Omental fat pad (tissue), 4 donors: Measurements from ENCODE around the gene ARHGEF37. TPM values are rescaled to one million over a fixed set of nuclear protein-coding genes. Genes with fewer than 3 reads are reported as not detected.
"Not testable (repeated sequence)": the region's sequence is repeated elsewhere in the genome, so short reads cannot be mapped to it uniquely, and the experiment has no call there.

Experiments
- ATAC-seq: fragments of 150-250 bp; one replicate; pipeline ENCODE4 v1.9.1; 2016; ENCODE audit warnings: mild to moderate bottlenecking, moderate library complexity; ENCODE audit not compliant: low FRiP score
- DNase-seq: peaks from one replicate; pipeline ENCODE4 v3.0.0-alpha.2; 2019; ENCODE audit warnings: low spot score
- total RNA-seq, 4 donors: library from RNA; depleted of rRNA; stranded (reverse); fragments of >200 nt; gene quantifications; one replicate each; pipeline ENCODE4 v1.1.0, GENCODE V29; 2016
- TF ChIP-seq, protein P1 (sequence below), 3 donors: fragments of 450-650 bp; IDR thresholded peaks; one replicate each; pipeline ENCODE4 v1.5.1; 2016 to 2017; ENCODE audit warnings: antibody characterized with exemption in 3 of 3, mild to moderate bottlenecking in 3 of 3, moderate library complexity in 2 of 3

The ARHGEF37 gene
- total RNA-seq, 4 donors from 2014 or later, result 3.1 to 8.5 (median 4.6) TPM

DNA sequence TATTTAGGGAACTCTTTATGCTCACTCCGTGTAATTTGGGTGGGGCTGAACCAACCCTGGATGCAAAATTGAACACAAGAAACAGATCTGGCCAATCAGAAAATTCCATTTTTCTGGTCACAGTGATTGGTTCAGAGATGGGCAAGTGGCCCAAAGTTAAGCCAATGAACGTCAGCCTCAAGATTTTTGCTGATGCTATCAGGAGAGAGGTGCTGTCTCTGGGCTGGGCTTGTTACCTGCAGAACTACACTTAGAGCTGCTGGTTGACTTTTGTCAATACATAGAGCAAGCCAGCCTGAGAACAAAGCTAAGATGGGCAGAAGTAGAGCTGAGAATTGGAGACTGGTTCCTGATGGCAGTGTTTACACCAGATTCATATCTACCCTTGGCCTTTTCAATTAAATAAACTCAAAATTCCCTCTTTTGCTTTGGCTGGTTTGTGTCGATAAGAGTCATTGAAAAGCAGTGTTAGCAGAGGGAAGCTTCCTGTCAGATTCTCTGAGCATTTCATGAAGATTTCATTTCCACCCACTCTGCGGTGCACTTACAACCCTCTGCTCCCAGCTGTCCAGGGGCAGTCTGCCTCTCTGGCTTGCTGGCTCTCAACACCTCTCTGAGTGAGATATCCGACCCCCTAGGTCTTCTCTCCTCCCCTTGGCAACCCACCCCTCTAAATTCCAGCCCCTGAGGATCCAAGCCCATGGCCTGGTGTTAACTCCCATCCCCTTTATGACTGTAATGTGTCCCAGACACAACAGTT, 84.3 kb downstream of the ARHGEF37 start:
- TF ChIP-seq, protein P1, sequence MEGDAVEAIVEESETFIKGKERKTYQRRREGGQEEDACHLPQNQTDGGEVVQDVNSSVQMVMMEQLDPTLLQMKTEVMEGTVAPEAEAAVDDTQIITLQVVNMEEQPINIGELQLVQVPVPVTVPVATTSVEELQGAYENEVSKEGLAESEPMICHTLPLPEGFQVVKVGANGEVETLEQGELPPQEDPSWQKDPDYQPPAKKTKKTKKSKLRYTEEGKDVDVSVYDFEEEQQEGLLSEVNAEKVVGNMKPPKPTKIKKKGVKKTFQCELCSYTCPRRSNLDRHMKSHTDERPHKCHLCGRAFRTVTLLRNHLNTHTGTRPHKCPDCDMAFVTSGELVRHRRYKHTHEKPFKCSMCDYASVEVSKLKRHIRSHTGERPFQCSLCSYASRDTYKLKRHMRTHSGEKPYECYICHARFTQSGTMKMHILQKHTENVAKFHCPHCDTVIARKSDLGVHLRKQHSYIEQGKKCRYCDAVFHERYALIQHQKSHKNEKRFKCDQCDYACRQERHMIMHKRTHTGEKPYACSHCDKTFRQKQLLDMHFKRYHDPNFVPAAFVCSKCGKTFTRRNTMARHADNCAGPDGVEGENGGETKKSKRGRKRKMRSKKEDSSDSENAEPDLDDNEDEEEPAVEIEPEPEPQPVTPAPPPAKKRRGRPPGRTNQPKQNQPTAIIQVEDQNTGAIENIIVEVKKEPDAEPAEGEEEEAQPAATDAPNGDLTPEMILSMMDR (IDR thresholded peaks at IDR 0.05), result no peak
- ATAC-seq (no peak), DNase-seq (no peak)

DNA sequence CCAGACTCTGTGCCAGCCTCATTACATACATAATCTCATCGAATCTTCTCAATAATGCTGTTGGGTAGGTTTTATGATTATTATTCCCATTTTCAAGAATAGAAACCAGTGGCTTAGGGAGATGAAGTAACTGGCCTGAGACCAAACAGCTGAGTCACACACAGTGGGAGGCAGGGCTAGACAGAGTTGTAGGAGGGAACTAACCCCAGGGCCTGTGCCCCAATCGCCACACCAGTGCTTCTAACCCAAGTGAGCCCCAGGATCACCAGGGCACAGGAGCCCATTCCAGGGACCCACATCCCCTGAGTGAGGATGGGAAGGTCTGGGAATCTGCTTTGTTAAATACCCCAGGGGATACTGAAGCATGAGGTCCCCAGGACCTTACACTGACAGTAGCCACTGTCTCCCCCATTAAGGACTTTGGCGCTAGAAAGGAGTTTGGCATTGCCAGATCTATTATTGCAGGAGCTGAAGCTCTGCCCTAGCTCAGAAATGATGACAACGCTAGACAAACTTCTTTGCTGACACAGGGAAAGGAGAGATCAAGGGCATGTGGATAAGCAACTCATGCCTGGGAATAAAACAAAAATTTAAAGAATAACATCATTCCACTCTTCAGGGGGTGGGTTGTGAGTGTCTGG, 85.0 kb downstream of the ARHGEF37 start:
- DNase-seq (no peak), ATAC-seq (peak; percentile 48)
- TF ChIP-seq, protein P1 (IDR thresholded peaks at IDR 0.05), result no peak

DNA sequence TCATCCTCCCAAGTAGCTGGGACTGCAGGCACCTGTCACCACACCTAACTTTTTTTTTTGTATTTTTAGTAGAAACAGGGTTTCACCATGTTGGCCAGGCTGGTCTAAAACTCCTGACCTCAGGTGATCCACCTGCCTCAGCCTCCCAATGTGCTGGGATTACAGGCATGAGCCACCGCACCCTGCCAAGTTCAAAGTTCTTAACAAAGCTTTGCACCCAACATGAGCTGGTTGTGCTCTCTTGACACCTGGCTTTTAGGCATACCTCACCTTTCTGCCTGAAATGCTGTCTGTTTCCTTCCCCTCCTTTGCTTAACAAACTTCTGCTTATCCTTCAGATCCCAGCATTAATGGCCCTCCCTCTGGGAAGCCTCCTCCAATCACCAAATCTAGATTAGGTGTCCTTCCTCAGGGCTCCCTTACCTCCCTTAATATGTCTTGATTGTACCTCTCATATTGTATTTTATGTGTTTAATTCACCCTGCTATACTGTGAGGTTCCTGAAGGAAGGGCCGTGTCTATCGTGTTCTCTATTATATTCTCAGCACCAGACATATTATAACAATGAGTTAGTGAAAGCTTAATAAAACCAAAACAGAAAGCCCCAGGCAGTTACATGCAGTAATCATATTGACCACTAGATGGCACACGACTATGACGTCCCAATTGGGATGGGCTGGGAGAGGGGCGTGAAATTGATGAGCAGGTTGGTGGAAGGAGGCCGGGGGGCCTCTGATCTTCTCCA, 86.0 kb downstream of the ARHGEF37 start:
- TF ChIP-seq, protein P1 (IDR thresholded peaks at IDR 0.05), result peak in 1 of 3 donors; percentile 44
- ATAC-seq, result no peak
- no peak for DNase-seq

DNA sequence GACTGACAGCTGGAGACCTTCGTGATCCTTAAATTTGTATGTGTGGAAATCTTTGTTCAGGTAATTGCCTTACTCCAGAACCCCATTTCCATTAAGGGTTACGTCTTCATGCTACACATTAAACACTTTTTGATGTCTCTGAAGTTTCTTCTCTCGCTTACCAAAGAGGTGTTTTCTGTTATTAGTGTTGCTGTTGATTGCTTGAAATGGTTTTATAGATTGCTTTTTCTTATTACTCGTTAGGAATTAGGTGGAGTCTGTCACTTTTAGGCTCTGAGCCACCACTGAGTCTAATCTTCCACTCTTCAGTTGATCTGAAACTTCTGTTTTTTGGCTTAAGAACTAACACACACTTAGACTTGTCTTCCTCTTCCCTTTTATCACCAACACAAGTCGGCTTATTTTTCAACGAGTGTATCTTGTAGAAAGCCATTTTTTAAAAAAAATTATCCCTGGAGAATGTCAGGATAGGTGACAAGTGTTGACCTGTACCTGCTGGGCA, 86.6 kb downstream of the ARHGEF37 start:
- DNase-seq (no peak), ATAC-seq (no peak)
- TF ChIP-seq, protein P1 (IDR thresholded peaks at IDR 0.05), result no peak

DNA sequence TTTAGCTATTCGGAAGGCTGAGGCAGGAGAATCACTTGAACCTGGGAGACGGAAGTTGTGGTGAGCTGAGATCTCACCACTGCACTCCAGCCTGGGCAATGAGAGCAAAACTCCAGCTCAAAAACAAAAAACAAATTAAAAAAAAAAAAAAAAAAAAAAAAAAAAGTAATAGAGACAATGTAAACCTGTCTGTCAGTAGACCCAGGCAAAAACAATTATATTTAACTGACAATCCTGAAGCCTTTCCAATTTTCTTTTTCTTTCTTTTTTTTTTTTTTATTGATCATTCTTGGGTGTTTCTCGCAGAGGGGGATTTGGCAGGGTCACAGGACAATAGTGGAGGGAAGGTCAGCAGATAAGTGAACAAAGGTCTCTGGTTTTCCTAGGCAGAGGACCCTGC, 88.0 kb downstream of the ARHGEF37 start:
- ATAC-seq, DNase-seq: not testable (repeated sequence)

DNA sequence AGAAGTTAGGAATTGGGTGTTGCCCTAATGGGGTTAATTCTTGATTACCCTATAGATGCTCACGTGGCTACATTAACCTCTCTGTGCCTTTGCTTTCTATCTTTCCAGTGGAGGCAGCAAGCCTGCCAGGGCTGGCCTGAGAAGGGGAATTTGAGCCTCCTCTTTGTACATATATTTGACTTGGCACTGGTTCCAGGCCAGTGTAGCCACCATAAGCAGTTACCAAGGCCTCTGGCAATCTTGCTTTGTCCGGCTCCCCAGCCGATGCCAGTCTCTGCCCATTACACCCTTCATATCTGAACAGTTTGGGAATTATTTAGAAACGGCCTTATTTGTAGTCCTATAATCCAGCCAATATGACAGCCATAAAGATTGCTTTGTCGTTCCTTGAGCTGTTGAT, 90.2 kb downstream of the ARHGEF37 start:
- ATAC-seq, result no peak
- no peak for DNase-seq
- TF ChIP-seq, protein P1 (IDR thresholded peaks at IDR 0.05), result no peak
